Colonic mucosa (tissue), 4 donors: ENCODE data around the gene MROH2A. TPM values are rescaled to one million over a fixed set of nuclear protein-coding genes. Genes with fewer than 3 reads are reported as not detected.

Experiments
- DNase-seq: peaks from one replicate; pipeline ENCODE4 v3.0.0-alpha.2; 2020
- H3K27ac ChIP-seq: fragments of 200-600 bp; one replicate; pipeline ENCODE4 v1.8.0; 2021
- H3K27me3 ChIP-seq: fragments of 200-600 bp; one replicate; pipeline ENCODE4 v1.8.0; 2021
- H3K36me3 ChIP-seq: fragments of 200-600 bp; one replicate; pipeline ENCODE4 v1.8.0; 2021
- H3K4me1 ChIP-seq: fragments of 200-600 bp; one replicate; pipeline ENCODE4 v1.8.0; 2021; ENCODE audit warnings: mild to moderate bottlenecking
- H3K4me3 ChIP-seq: fragments of 200-600 bp; one replicate; pipeline ENCODE4 v1.8.0; 2021
- H3K9ac ChIP-seq, 2 donors: one replicate each; pipeline ENCODE4 v1.7.0; 2013; ENCODE audit warnings: control low read depth in 2 of 2, low read depth in 2 of 2, low read length in 2 of 2
- H3K9me3 ChIP-seq: fragments of 200-600 bp; one replicate; pipeline ENCODE4 v1.8.0; 2021
- CTCF ChIP-seq: fragments of 200-600 bp; IDR thresholded peaks from one replicate; pipeline ENCODE4 v1.8.0; 2022; ENCODE audit warnings: antibody characterized with exemption, mild to moderate bottlenecking
- intact Hi-C: fragments of 100-400 bp; cut with DNase I; formaldehyde crosslinking; loops from one replicate; pipeline ENCODE4 v1.14.1; 2022
- total RNA-seq, 2 donors: library from RNA; stranded (reverse); fragmentation: NEBNext Ultra II Directional in 1 of 2; extraction: Animal tissue kit (Norgen Biotek cat#: 25700) in 1 of 2; gene quantifications; one replicate each; pipeline ENCODE4 v1.2.1, GENCODE V29; 2021
- donor health status: healthy.
- donor health status: DM: no; HTN: no; CAD: no.
- donor health status: DM: no; HTN: no; CAD: no.

Gene MROH2A
- total RNA-seq, 2 donors from 2014 or later = not detected

- intact Hi-C loops = loop anchor here (10.0 kb wide), 1 partner anchor 585 kb away; no protein-coding TSS in a partner anchor
- Histone ChIP-seq H3K9ac (no peak overlapping the region), H3K27me3 (no peaks in the 10 kb centered on the region), H3K4me1 (peaks cover 4% of the 10 kb centered on the region), H3K4me3 (no peak overlapping the region), H3K27ac (no peak overlapping the region), H3K9me3 (no peaks in the 10 kb centered on the region), H3K36me3 (no peaks in the 10 kb centered on the region)
- no peak for DNase-seq
- TF ChIP-seq CTCF = no peak
These were observed 71.6 kb downstream of the MROH2A start for GRCh38 chr2:233849607-233850271.

DNA sequence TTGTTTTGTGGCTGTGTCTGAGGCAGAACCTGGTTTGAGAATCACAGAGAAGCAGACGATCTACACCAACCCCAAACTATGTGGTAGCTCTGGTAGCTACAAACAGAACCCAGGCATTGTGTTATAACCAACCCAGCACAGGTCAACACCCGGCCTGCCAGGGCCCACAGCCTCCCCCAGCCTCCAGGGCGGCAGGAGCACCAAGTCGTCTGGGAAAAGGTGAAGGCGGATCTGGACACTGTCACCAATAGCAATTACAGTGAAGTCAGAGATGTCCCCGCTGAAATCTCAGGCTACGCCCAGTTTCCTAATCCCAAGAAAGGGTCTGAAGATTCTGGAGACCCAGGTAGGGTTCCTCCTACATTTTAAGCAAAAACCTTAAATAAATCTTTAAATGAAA is 72.6 kb downstream of the MROH2A start:
- no peaks in the 10 kb centered on the region for H3K9me3 ChIP-seq
- H3K9ac ChIP-seq = no peak overlapping the region
- peaks cover 4% of the 10 kb centered on the region for H3K4me1 ChIP-seq
- no peak overlapping the region for H3K4me3 ChIP-seq
- intact Hi-C loops = no loop called here
- no peaks in the 10 kb centered on the region for H3K27me3 ChIP-seq
- no peaks in the 10 kb centered on the region for H3K36me3 ChIP-seq
- no peak overlapping the region for H3K27ac ChIP-seq
- no peak for TF ChIP-seq CTCF
- DNase-seq = no peak

GRCh38 chr2:233851169-233851568 is 73.0 kb downstream of the MROH2A start:
- no peaks in the 10 kb centered on the region for H3K9me3 ChIP-seq
- H3K27ac ChIP-seq = no peak overlapping the region
- intact Hi-C loops = no loop called here
- TF ChIP-seq CTCF = no peak
- H3K4me3 ChIP-seq = no peak overlapping the region
- H3K27me3 ChIP-seq = no peaks in the 10 kb centered on the region
- H3K36me3 ChIP-seq = no peaks in the 10 kb centered on the region
- no peak overlapping the region for H3K9ac ChIP-seq
- peaks cover 4% of the 10 kb centered on the region for H3K4me1 ChIP-seq
- no peak for DNase-seq

- Histone ChIP-seq H3K9me3 (no peaks in the 10 kb centered on the region), H3K4me1 (peaks cover 4% of the 10 kb centered on the region), H3K4me3 (no peak overlapping the region), H3K27ac (no peak overlapping the region), H3K36me3 (no peaks in the 10 kb centered on the region), H3K27me3 (no peaks in the 10 kb centered on the region), H3K9ac (no peak overlapping the region)
- no peak for DNase-seq
- intact Hi-C loops = no loop called here
- TF ChIP-seq CTCF = no peak
These were observed 73.9 kb downstream of the MROH2A start for GRCh38 chr2:233852056-233852455.

- peak; percentile 35 for DNase-seq
These were observed 75.2 kb downstream of the MROH2A start for GRCh38 chr2:233853353-233853752.

More at GRCh38 chr2:233853353-233853752, 75.2 kb downstream of the MROH2A start:
- Histone ChIP-seq H3K4me1 (peaks cover 4% of the 10 kb centered on the region), H3K4me3 (peak overlapping the region; percentile 66), H3K27ac (no peak overlapping the region), H3K9me3 (no peaks in the 10 kb centered on the region), H3K9ac (no peak overlapping the region), H3K36me3 (no peaks in the 10 kb centered on the region), H3K27me3 (no peaks in the 10 kb centered on the region)
- intact Hi-C loops = no loop called here
- TF ChIP-seq CTCF = no peak
